OCI-LY3 (cell line): ENCODE measurements around the gene MXRA8.
A peak's percentile ranks its signal among the peaks of the same experiment; 100 is the strongest.

Experiments
- H2AFZ ChIP-seq: fragments of 200-600, 300-600 bp; shearing (Covaris generic); 2 replicates; pipeline ENCODE4 v1.6.0; 2014; ENCODE audit warnings: antibody characterized with exemption, low read depth, low read length
- H3K27ac ChIP-seq: fragments of 200-600, 300-600 bp; sonication (generic); 2 replicates; pipeline ENCODE4 v1.5.1; 2014; ENCODE audit warnings: mild to moderate bottlenecking, low read length, moderate library complexity, mixed read lengths
- H3K27me3 ChIP-seq: fragments of 200-600, 300-600 bp; sonication (generic); 2 replicates; pipeline ENCODE4 v1.6.1; 2014; ENCODE audit warnings: low read depth, low read length, mixed read lengths
- H3K36me3 ChIP-seq: fragments of 200-600, 300-600 bp; sonication (generic); replicated peaks from 2 replicates; pipeline ENCODE3; 2014; ENCODE audit warnings: low read depth, low read length, mixed read lengths
- H3K4me1 ChIP-seq: fragments of 300-600, 200-600 bp; sonication (generic); 2 replicates; pipeline ENCODE4 v1.6.1; 2014; ENCODE audit warnings: low read length, mixed read lengths
- H3K4me2 ChIP-seq: fragments of 200-600, 300-600 bp; sonication (generic); 2 replicates; pipeline ENCODE4 v1.6.1; 2014; ENCODE audit warnings: low read length, mixed read lengths
- H3K4me3 ChIP-seq: fragments of 300-600, 200-600 bp; sonication (generic); 2 replicates; pipeline ENCODE4 v1.5.1; 2014; ENCODE audit warnings: antibody characterized with exemption, mild to moderate bottlenecking, low read length, moderate library complexity
- H3K79me2 ChIP-seq: fragments of 300-600, 200-600 bp; shearing (Covaris generic); 2 replicates; pipeline ENCODE4 v1.6.1; 2014; ENCODE audit warnings: mild to moderate bottlenecking, low read length, mixed read lengths
- H3K9ac ChIP-seq: fragments of 300-600, 200-600 bp; shearing (Covaris generic); 2 replicates; pipeline ENCODE4 v1.6.0; 2014; ENCODE audit warnings: mild to moderate bottlenecking, low read length, moderate library complexity
- H3K9me3 ChIP-seq: fragments of 200-600, 300-600 bp; shearing (Covaris generic); 2 replicates; pipeline ENCODE4 v1.6.1; 2014; ENCODE audit warnings: low read length, mixed read lengths; ENCODE audit not compliant: insufficient read depth
- H4K20me1 ChIP-seq: fragments of 200-600, 300-600 bp; sonication (generic); 2 replicates; pipeline ENCODE4 v1.6.1; 2016; ENCODE audit warnings: low read length, mixed read lengths; ENCODE audit not compliant: insufficient read depth
- CTCF ChIP-seq: fragments of 200-600, 300-600 bp; sonication (generic); IDR thresholded peaks from 2 replicates; pipeline ENCODE4 v1.5.1; 2014; ENCODE audit warnings: antibody characterized with exemption, low read length, low read depth
- EZH2phosphoT487 ChIP-seq: fragments of 200-600 bp; shearing (Covaris generic); IDR thresholded peaks from 2 replicates; pipeline ENCODE4 v1.6.1; 2018; ENCODE audit warnings: antibody characterized with exemption, mixed run types, low read depth

MXRA8 gene

GRCh38 chr1:1381294-1381693 lies 22.9 kb upstream of the MXRA8 start:
- peaks cover 32% of the 10 kb centered on the region for H3K36me3 ChIP-seq
- H3K9me3 ChIP-seq: no peaks in the 10 kb centered on the region
- no peak overlapping the region for H3K27ac ChIP-seq
- H3K4me1 ChIP-seq: peaks cover 2% of the 10 kb centered on the region
- H2AFZ ChIP-seq: no peak overlapping the region
- no peaks in the 10 kb centered on the region for H4K20me1 ChIP-seq
- H3K79me2 ChIP-seq: peaks cover 25% of the 10 kb centered on the region
- H3K27me3 ChIP-seq: no peaks in the 10 kb centered on the region
- no peak overlapping the region for H3K4me2 ChIP-seq
- no peak overlapping the region for H3K9ac ChIP-seq
- no peak for TF ChIP-seq CTCF
- no peak for TF ChIP-seq EZH2phosphoT487
- no peak overlapping the region for H3K4me3 ChIP-seq

- TF ChIP-seq EZH2phosphoT487 (no peak), CTCF (no peak)
- Histone ChIP-seq H3K4me2 (no peak overlapping the region), H3K27me3 (no peaks in the 10 kb centered on the region), H3K36me3 (peaks cover 32% of the 10 kb centered on the region), H3K9me3 (no peaks in the 10 kb centered on the region), H2AFZ (no peak overlapping the region), H4K20me1 (no peaks in the 10 kb centered on the region), H3K79me2 (peaks cover 26% of the 10 kb centered on the region), H3K4me3 (no peak overlapping the region), H3K27ac (no peak overlapping the region), H3K9ac (no peak overlapping the region), H3K4me1 (peaks cover 6% of the 10 kb centered on the region)
Measured at GRCh38 chr1:1380860-1381259, 22.5 kb upstream of the MXRA8 start.

- no peak overlapping the region for H3K9ac ChIP-seq
- H3K36me3 ChIP-seq: peaks cover 25% of the 10 kb centered on the region
- H4K20me1 ChIP-seq: no peaks in the 10 kb centered on the region
- H2AFZ ChIP-seq: no peak overlapping the region
- H3K27ac ChIP-seq: no peak overlapping the region
- H3K4me1 ChIP-seq: peaks cover 17% of the 10 kb centered on the region
- TF ChIP-seq CTCF (no peak), EZH2phosphoT487 (no peak)
- no peaks in the 10 kb centered on the region for H3K27me3 ChIP-seq
- no peaks in the 10 kb centered on the region for H3K9me3 ChIP-seq
- no peak overlapping the region for H3K4me3 ChIP-seq
- H3K79me2 ChIP-seq: peaks cover 42% of the 10 kb centered on the region
- H3K4me2 ChIP-seq: no peak overlapping the region
Measured at GRCh38 chr1:1377540-1378205, 19.3 kb upstream of the MXRA8 start.

GRCh38 chr1:1376551-1377226 lies 18.3 kb upstream of the MXRA8 start:
- Histone ChIP-seq H3K4me3 (peak overlapping the region; percentile 92), H3K79me2 (peaks cover 41% of the 10 kb centered on the region), H4K20me1 (no peaks in the 10 kb centered on the region), H2AFZ (no peak overlapping the region), H3K4me1 (peaks cover 23% of the 10 kb centered on the region), H3K27me3 (no peaks in the 10 kb centered on the region), H3K27ac (0 out of 2 replicates have a peak overlapping the region, but pooled peaks have one; percentile 8), H3K4me2 (peak overlapping the region; percentile 58), H3K36me3 (peaks cover 22% of the 10 kb centered on the region), H3K9me3 (no peaks in the 10 kb centered on the region), H3K9ac (no peak overlapping the region)
- TF ChIP-seq EZH2phosphoT487: no peak
- TF ChIP-seq CTCF: no peak
